SK-N-SH (cell line): ENCODE measurements around the gene NOA1. TPM values are rescaled to one million over a fixed set of nuclear protein-coding genes. Genes with fewer than 3 reads are reported as not detected.

Experiments
- CTCF ChIA-PET: fragments of 300-600, 350-600 bp; formaldehyde crosslinking; extraction: SDS; loops from one replicate; lab custom pipeline; 2021; lab: Yijun Ruan, JAX
- POLR2A ChIA-PET: fragments of 350-600 bp; sonication (Branson Sonifier 250); formaldehyde crosslinking; extraction: SDS; loops from one replicate; lab custom pipeline; 2020; ENCODE audit warnings: antibody characterized with exemption, inconsistent platforms; lab: Yijun Ruan, JAX
- DNase-seq: peaks from one replicate; pipeline ENCODE4 v3.0.0; 2012
- H2AFZ ChIP-seq: fragments of 200-600 bp; sonication (generic); 2 replicates; pipeline ENCODE4 v1.8.1; 2016; ENCODE audit warnings: antibody characterized with exemption, mild to moderate bottlenecking, low read depth
- H3F3A ChIP-seq: fragments of 200-600 bp; sonication (generic); replicated peaks from 2 replicates; pipeline ENCODE3; 2016; ENCODE audit warnings: antibody characterized with exemption, mild to moderate bottlenecking; ENCODE audit not compliant: insufficient read depth
- H3K27ac ChIP-seq, 2 experiments: fragments of 200-500 bp in 1 of 2; fragments of 200-600 bp in 1 of 2; sonication (Bioruptor generic) in 1 of 2; sonication (generic), shearing (Covaris generic) in 1 of 2; 2 replicates each; pipeline versions ENCODE4 v1.5.1 to v1.6.1; 2014 to 2016; ENCODE audit warnings: low read depth in 2 of 2, inconsistent platforms in 1 of 2, low read length in 1 of 2, mild to moderate bottlenecking in 1 of 2, mixed read lengths in 1 of 2
- H3K27me3 ChIP-seq: fragments of 200-600 bp; sonication (generic), shearing (Covaris generic); 2 replicates; pipeline ENCODE4 v1.6.1; 2016; ENCODE audit warnings: mixed run types; ENCODE audit not compliant: insufficient read depth
- H3K36me3 ChIP-seq, 2 experiments: fragments of 200-500 bp in 1 of 2; fragments of 200-600 bp in 1 of 2; sonication (Bioruptor generic) in 1 of 2; sonication (generic) in 1 of 2; replicated peaks in 1 of 2; 2 replicates each; pipeline versions ENCODE3 to v1.5.1; 2014 to 2016; ENCODE audit warnings: low read length in 1 of 2, mild to moderate bottlenecking in 1 of 2; ENCODE audit not compliant: insufficient read depth in 2 of 2, control insufficient read depth in 1 of 2
- H3K4me1 ChIP-seq, 2 experiments: fragments of 200-500 bp in 1 of 2; fragments of 200-600 bp in 1 of 2; sonication (Bioruptor generic) in 1 of 2; sonication (generic), shearing (Covaris generic) in 1 of 2; 2 replicates each; pipeline versions ENCODE4 v1.5.1 to v1.6.1; 2014 to 2016; ENCODE audit warnings: low read depth in 1 of 2, low read length in 1 of 2, mixed run types in 1 of 2; ENCODE audit not compliant: insufficient read depth in 2 of 2, control insufficient read depth in 1 of 2
- H3K4me2 ChIP-seq: fragments of 200-600 bp; sonication (generic), shearing (Covaris generic); 2 replicates; pipeline ENCODE4 v1.6.1; 2017; ENCODE audit warnings: mixed run types
- H3K4me3 ChIP-seq, 2 experiments: fragments of 200-500 bp in 1 of 2; fragments of 200-600 bp in 1 of 2; sonication (Bioruptor generic) in 1 of 2; sonication (generic), shearing (Covaris generic) in 1 of 2; 2 replicates each; pipeline versions ENCODE4 v1.5.1 to v1.8.1; 2014 to 2016; ENCODE audit warnings: low read depth in 2 of 2, inconsistent platforms in 1 of 2, low read length in 1 of 2, mild to moderate bottlenecking in 1 of 2, mixed read lengths in 1 of 2, moderate library complexity in 1 of 2
- H3K79me2 ChIP-seq: fragments of 200-600 bp; sonication (generic); 2 replicates; pipeline ENCODE4 v1.8.1; 2017; ENCODE audit warnings: mild to moderate bottlenecking; ENCODE audit not compliant: insufficient read depth
- H3K9ac ChIP-seq: fragments of 200-600 bp; sonication (generic); 2 replicates; pipeline ENCODE4 v1.6.1; 2017; ENCODE audit warnings: mixed run types
- H3K9me2 ChIP-seq: fragments of 200-600 bp; sonication (generic); 2 replicates; pipeline ENCODE4 v1.6.1; 2017; ENCODE audit warnings: mixed run types
- H3K9me3 ChIP-seq: fragments of 200-600 bp; sonication (generic); 2 replicates; pipeline ENCODE4 v1.6.1; 2017; ENCODE audit warnings: mixed run types, mild to moderate bottlenecking, moderate library complexity
- H4K20me1 ChIP-seq: fragments of 200-600 bp; sonication (generic); 2 replicates; pipeline ENCODE4 v1.6.1; 2017; ENCODE audit warnings: mild to moderate bottlenecking, mixed run types; ENCODE audit not compliant: insufficient read depth
- ELF1 ChIP-seq: IDR thresholded peaks from 2 replicates; pipeline ENCODE4 v1.4.0; 2012
- FOSL2 ChIP-seq: IDR thresholded peaks from 2 replicates; pipeline ENCODE4 v1.4.0; 2012; ENCODE audit warnings: low read depth, mild to moderate bottlenecking, moderate library complexity, borderline replicate concordance
- FOXJ3 ChIP-seq: sonication (generic); formaldehyde crosslinking; IDR thresholded peaks from 2 replicates; pipeline ENCODE4 v1.5.1; 2020; ENCODE audit warnings: mild to moderate bottlenecking, missing genetic modification reagents
- FOXM1 ChIP-seq: IDR thresholded peaks from 2 replicates; pipeline ENCODE4 v1.4.0; 2012; ENCODE audit warnings: low read depth, mild to moderate bottlenecking
- GABPA ChIP-seq: IDR thresholded peaks from 2 replicates; pipeline ENCODE4 v1.4.0; 2012; ENCODE audit warnings: low read depth, mild to moderate bottlenecking
- GATA2 ChIP-seq: sonication (generic); formaldehyde crosslinking; IDR thresholded peaks from 2 replicates; pipeline ENCODE4 v1.5.0; 2020; ENCODE audit warnings: mild to moderate bottlenecking, missing genetic modification reagents
- JUND ChIP-seq: IDR thresholded peaks from 2 replicates; pipeline ENCODE4 v1.4.0; 2012
- MXI1 ChIP-seq: IDR thresholded peaks from 2 replicates; pipeline ENCODE4 v1.6.1; 2012; ENCODE audit warnings: mild to moderate bottlenecking, low read depth, low read length, improper control_type of control experiment
- NFIC ChIP-seq: IDR thresholded peaks from 2 replicates; pipeline ENCODE4 v1.4.0; 2012; ENCODE audit warnings: borderline replicate concordance
- RAD21 ChIP-seq: IDR thresholded peaks from 2 replicates; pipeline ENCODE4 v1.6.1; 2012; ENCODE audit warnings: mild to moderate bottlenecking, low read length
- RCOR1 ChIP-seq: fragments of 150-350 bp; IDR thresholded peaks from 2 replicates; pipeline ENCODE4 v1.6.1; 2017; ENCODE audit warnings: antibody characterized with exemption, low read length
- RFX5 ChIP-seq: IDR thresholded peaks from 2 replicates; pipeline ENCODE4 v1.6.1; 2012; ENCODE audit warnings: mild to moderate bottlenecking, improper control_type of control experiment, low read length
- SIN3A ChIP-seq: IDR thresholded peaks from 2 replicates; pipeline ENCODE4 v1.6.1; 2012; ENCODE audit warnings: low read depth, mild to moderate bottlenecking, low read length, moderate library complexity, borderline replicate concordance
- SMC3 ChIP-seq: IDR thresholded peaks from 2 replicates; pipeline ENCODE4 v1.6.1; 2012; ENCODE audit warnings: low read depth, low read length, improper control_type of control experiment
- TAF1 ChIP-seq: IDR thresholded peaks from 2 replicates; pipeline ENCODE4 v1.6.1; 2012; ENCODE audit warnings: low read depth, mild to moderate bottlenecking, low read length, moderate library complexity, borderline replicate concordance
- WGBS: methylation state at CpG from one replicate; pipeline ENCODE4 v1.1.6; 2017; ENCODE audit warnings: low lambda C conversion rate; 5-methylcytosine and 5-hydroxymethylcytosine counted together
- polyA plus RNA-seq, 3 experiments: library from polyadenylated mRNA; depleted of rRNA; stranded (reverse); fragments of >200 nt; gene quantifications; 2 replicates each; pipeline ENCODE4 v1.2.3, GENCODE V29; 2012
- TF ChIP-seq, protein P1 (sequence below): IDR thresholded peaks from 2 replicates; pipeline ENCODE4; 2012
- TF ChIP-seq, protein P2 (sequence below): IDR thresholded peaks from 2 replicates; pipeline ENCODE4 v1.4.0; 2012; ENCODE audit warnings: low read depth
- TF ChIP-seq, protein P3 (sequence below): fragments of 150-350 bp; IDR thresholded peaks from 2 replicates; pipeline ENCODE4 v1.6.1; 2017; ENCODE audit warnings: antibody characterized with exemption, low read length, low read depth, borderline replicate concordance
- TF ChIP-seq, protein P4 (sequence below): IDR thresholded peaks from 2 replicates; pipeline ENCODE4 v1.6.1; 2012; ENCODE audit warnings: mild to moderate bottlenecking, low read depth, low read length, moderate library complexity

The NOA1 gene
- polyA plus RNA-seq, 1 of the 3 experiments (the other 2 are of a cell fraction), result 11.8 TPM

DNA sequence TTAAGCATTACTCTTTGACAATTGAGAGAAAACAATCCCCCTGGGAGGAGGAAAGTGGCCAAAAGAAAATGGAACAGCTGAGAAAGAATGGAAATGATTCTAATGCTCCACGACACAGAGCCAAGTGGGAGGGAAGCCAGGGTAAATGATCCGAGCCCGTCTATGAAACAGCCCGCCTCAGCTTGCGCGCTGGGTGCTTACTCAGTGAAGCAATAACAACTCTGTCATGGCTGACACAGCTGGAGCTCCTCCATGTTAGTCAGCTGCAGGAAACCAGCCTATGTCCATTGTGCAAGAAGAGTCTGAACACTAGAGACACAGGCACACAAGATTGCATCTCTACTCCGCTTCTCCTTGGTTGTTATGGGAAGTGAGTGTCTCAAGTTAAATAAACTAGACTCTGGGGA lies 19.3 kb downstream of the NOA1 start:
- no peak for DNase-seq
- Histone ChIP-seq H3K9me3 (no peaks in the 10 kb centered on the region), H3K4me1 (no peaks in the 10 kb centered on the region), H3K4me2 (no peak overlapping the region), H3K36me3 (peaks cover 0 to 17% of the 10 kb centered on the region in 2 experiments), H4K20me1 (no peaks in the 10 kb centered on the region), H3K9me2 (no peaks in the 10 kb centered on the region), H3K27me3 (no peaks in the 10 kb centered on the region), H3F3A (peaks cover 8% of the 10 kb centered on the region), H3K79me2 (no peaks in the 10 kb centered on the region), H2AFZ (no peak overlapping the region), H3K27ac (no peak overlapping the region; a peak in 1 of 4 replicates), H3K4me3 (no peak overlapping the region), H3K9ac (no peak overlapping the region)
- TF ChIP-seq FOSL2 (no peak), FOXJ3 (CRISPR knock-in tag) (no peak), RAD21 (no peak), GABPA (no peak), SIN3A (no peak), FOXM1 (no peak), TAF1 (no peak), MXI1 (no peak), JUND (no peak), SMC3 (no peak), NFIC (no peak), GATA2 (no peak), RCOR1 (no peak), RFX5 (no peak), ELF1 (no peak)
- TF ChIP-seq, protein P1, sequence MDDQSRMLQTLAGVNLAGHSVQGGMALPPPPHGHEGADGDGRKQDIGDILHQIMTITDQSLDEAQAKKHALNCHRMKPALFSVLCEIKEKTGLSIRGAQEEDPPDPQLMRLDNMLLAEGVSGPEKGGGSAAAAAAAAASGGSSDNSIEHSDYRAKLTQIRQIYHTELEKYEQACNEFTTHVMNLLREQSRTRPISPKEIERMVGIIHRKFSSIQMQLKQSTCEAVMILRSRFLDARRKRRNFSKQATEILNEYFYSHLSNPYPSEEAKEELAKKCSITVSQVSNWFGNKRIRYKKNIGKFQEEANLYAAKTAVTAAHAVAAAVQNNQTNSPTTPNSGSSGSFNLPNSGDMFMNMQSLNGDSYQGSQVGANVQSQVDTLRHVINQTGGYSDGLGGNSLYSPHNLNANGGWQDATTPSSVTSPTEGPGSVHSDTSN, result no peak
- TF ChIP-seq, protein P2, sequence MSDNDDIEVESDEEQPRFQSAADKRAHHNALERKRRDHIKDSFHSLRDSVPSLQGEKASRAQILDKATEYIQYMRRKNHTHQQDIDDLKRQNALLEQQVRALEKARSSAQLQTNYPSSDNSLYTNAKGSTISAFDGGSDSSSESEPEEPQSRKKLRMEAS, result no peak
- TF ChIP-seq, protein P3, sequence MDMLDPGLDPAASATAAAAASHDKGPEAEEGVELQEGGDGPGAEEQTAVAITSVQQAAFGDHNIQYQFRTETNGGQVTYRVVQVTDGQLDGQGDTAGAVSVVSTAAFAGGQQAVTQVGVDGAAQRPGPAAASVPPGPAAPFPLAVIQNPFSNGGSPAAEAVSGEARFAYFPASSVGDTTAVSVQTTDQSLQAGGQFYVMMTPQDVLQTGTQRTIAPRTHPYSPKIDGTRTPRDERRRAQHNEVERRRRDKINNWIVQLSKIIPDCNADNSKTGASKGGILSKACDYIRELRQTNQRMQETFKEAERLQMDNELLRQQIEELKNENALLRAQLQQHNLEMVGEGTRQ, result no peak
- TF ChIP-seq, protein P4, sequence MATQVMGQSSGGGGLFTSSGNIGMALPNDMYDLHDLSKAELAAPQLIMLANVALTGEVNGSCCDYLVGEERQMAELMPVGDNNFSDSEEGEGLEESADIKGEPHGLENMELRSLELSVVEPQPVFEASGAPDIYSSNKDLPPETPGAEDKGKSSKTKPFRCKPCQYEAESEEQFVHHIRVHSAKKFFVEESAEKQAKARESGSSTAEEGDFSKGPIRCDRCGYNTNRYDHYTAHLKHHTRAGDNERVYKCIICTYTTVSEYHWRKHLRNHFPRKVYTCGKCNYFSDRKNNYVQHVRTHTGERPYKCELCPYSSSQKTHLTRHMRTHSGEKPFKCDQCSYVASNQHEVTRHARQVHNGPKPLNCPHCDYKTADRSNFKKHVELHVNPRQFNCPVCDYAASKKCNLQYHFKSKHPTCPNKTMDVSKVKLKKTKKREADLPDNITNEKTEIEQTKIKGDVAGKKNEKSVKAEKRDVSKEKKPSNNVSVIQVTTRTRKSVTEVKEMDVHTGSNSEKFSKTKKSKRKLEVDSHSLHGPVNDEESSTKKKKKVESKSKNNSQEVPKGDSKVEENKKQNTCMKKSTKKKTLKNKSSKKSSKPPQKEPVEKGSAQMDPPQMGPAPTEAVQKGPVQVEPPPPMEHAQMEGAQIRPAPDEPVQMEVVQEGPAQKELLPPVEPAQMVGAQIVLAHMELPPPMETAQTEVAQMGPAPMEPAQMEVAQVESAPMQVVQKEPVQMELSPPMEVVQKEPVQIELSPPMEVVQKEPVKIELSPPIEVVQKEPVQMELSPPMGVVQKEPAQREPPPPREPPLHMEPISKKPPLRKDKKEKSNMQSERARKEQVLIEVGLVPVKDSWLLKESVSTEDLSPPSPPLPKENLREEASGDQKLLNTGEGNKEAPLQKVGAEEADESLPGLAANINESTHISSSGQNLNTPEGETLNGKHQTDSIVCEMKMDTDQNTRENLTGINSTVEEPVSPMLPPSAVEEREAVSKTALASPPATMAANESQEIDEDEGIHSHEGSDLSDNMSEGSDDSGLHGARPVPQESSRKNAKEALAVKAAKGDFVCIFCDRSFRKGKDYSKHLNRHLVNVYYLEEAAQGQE, result no peak
- 68% methylated on average over 7 of the region's 7 CpGs for WGBS
- ChIA-PET CTCF (no interaction called here), POLR2A (no interaction called here)
